ENCODE measurements around the gene PDZRN4. TPM values are rescaled to one million over a fixed set of nuclear protein-coding genes. Genes with fewer than 3 reads are reported as not detected.
A peak's percentile ranks its signal among the peaks of the same experiment; 100 is the strongest.

PDZRN4 gene
- total RNA-seq, 1 experiment from 2014 or later = 2.4 TPM

GRCh38 chr12:41436076-41436475 lies 248.0 kb downstream of the PDZRN4 start:
- Histone ChIP-seq H3K4me1 (ENCODE audit: low read length) (peaks cover 75% of the 10 kb centered on the region), H3K79me2 (ENCODE audit: low read length) (no peaks in the 10 kb centered on the region)

GRCh38 chr12:41437563-41437962 lies 249.4 kb downstream of the PDZRN4 start:
- peak overlapping the region; percentile 94 for H3K27ac ChIP-seq (ENCODE audit: low read length)
- peak overlapping the region; percentile 56 for H3K4me3 ChIP-seq (ENCODE audit: low read length)
- H3K4me1 ChIP-seq (ENCODE audit: low read length) = peaks cover 87% of the 10 kb centered on the region
- H3K36me3 ChIP-seq (ENCODE audit: insufficient read depth, low read length) = no peaks in the 10 kb centered on the region; the same call in 1 of the 2 replicates
- no peaks in the 10 kb centered on the region for H3K9me2 ChIP-seq (replicated peaks; ENCODE audit: insufficient read depth, low read length)
- H3K4me2 ChIP-seq (ENCODE audit: low read depth, low read length, poor library complexity, severe bottlenecking) = peak overlapping the region; percentile 75
- peak overlapping the region; percentile 57 for H3K9ac ChIP-seq (ENCODE audit: low read length)
- peak overlapping the region; percentile 53 for H2AFZ ChIP-seq (ENCODE audit: low read length)
- H3K9me3 ChIP-seq (ENCODE audit: low read length) = no peaks in the 10 kb centered on the region
- no peaks in the 10 kb centered on the region for H3K27me3 ChIP-seq (ENCODE audit: low read length)
- peak; percentile 51 for DNase-seq
- H3K79me2 ChIP-seq (ENCODE audit: low read length) = no peaks in the 10 kb centered on the region
- H4K20me1 ChIP-seq (ENCODE audit: insufficient read depth, low read depth, low read length) = no peaks in the 10 kb centered on the region

More at GRCh38 chr12:41436076-41436475, 248.0 kb downstream of the PDZRN4 start:
- Histone ChIP-seq H3K36me3 (ENCODE audit: insufficient read depth, low read length) (no peaks in the 10 kb centered on the region), H3K9ac (ENCODE audit: low read length) (no peak overlapping the region), H3K27me3 (ENCODE audit: low read length) (no peaks in the 10 kb centered on the region), H3K4me3 (ENCODE audit: low read length) (no peak overlapping the region), H3K9me3 (ENCODE audit: low read length) (no peaks in the 10 kb centered on the region), H4K20me1 (ENCODE audit: insufficient read depth, low read depth, low read length) (no peaks in the 10 kb centered on the region), H3K9me2 (replicated peaks; ENCODE audit: insufficient read depth, low read length) (no peaks in the 10 kb centered on the region), H3K27ac (ENCODE audit: low read length) (no peak overlapping the region), H3K4me2 (ENCODE audit: low read depth, low read length, poor library complexity, severe bottlenecking) (no peak overlapping the region), H2AFZ (ENCODE audit: low read length) (peak overlapping the region; percentile 13; the same call in 1 of the 2 replicates)
- no peak for DNase-seq

DNA sequence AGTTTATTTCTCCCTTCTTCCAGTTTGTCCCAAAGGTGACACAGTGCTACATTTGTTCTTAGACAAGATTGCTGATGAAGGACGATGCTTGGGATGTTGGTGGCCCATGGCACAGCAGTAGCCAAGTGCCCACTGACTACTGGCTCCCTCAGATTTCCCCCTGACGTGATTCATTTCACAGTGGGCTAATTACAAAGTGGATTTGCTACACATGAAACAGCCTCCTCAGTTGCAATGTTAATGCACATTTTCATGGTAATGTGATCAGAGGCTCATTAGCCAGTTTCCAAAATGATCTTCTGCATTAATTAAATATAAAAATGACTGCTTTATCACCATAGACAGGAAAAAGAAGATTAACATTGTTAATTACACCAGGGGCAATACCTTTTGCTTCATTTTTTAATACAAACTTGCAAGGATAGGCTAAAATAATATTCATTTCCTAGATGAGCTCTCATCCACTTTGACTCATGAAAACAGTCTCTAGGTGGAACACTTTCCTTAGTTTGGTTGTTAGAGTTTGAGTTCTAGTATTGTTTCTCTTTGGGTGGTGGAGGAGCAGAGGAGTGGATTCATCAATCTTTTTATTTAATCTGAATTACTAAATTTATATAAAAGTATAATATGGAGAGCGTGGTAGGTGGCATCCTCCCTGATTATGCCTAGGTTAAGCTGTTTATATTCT lies 250.9 kb downstream of the PDZRN4 start:
- Histone ChIP-seq H3K4me1 (ENCODE audit: low read length) (peaks cover 82% of the 10 kb centered on the region), H2AFZ (ENCODE audit: low read length) (peak overlapping the region; percentile 77), H3K9me3 (ENCODE audit: low read length) (no peaks in the 10 kb centered on the region), H3K27me3 (ENCODE audit: low read length) (no peaks in the 10 kb centered on the region), H3K36me3 (ENCODE audit: insufficient read depth, low read length) (no peaks in the 10 kb centered on the region; the same call in 1 of the 2 replicates), H3K4me2 (ENCODE audit: low read depth, low read length, poor library complexity, severe bottlenecking) (peak overlapping the region; percentile 75), H3K79me2 (ENCODE audit: low read length) (no peaks in the 10 kb centered on the region), H3K9ac (ENCODE audit: low read length) (peak overlapping the region; percentile 57), H4K20me1 (ENCODE audit: insufficient read depth, low read depth, low read length) (no peaks in the 10 kb centered on the region), H3K9me2 (replicated peaks; ENCODE audit: insufficient read depth, low read length) (no peaks in the 10 kb centered on the region), H3K27ac (ENCODE audit: low read length) (peak overlapping the region; percentile 94), H3K4me3 (ENCODE audit: low read length) (peak overlapping the region; percentile 56)
- DNase-seq = peak; percentile 54

GRCh38 chr12:41439801-41440200 lies 251.7 kb downstream of the PDZRN4 start:
- no peaks in the 10 kb centered on the region for H4K20me1 ChIP-seq (ENCODE audit: insufficient read depth, low read depth, low read length)
- DNase-seq = peak; percentile 78
- H3K9me3 ChIP-seq (ENCODE audit: low read length) = no peaks in the 10 kb centered on the region
- peak overlapping the region; percentile 75 for H3K4me2 ChIP-seq (ENCODE audit: low read depth, low read length, poor library complexity, severe bottlenecking)
- H3K27me3 ChIP-seq (ENCODE audit: low read length) = no peaks in the 10 kb centered on the region
- no peaks in the 10 kb centered on the region for H3K9me2 ChIP-seq (replicated peaks; ENCODE audit: insufficient read depth, low read length)
- peaks cover 83% of the 10 kb centered on the region for H3K4me1 ChIP-seq (ENCODE audit: low read length)
- H3K36me3 ChIP-seq (ENCODE audit: insufficient read depth, low read length) = no peaks in the 10 kb centered on the region; the same call in 1 of the 2 replicates
- H3K4me3 ChIP-seq (ENCODE audit: low read length) = peak overlapping the region; percentile 56
- H3K9ac ChIP-seq (ENCODE audit: low read length) = peak overlapping the region; percentile 57
- no peaks in the 10 kb centered on the region for H3K79me2 ChIP-seq (ENCODE audit: low read length)
- peak overlapping the region; percentile 77 for H2AFZ ChIP-seq (ENCODE audit: low read length)
- peak overlapping the region; percentile 94 for H3K27ac ChIP-seq (ENCODE audit: low read length)

DNA sequence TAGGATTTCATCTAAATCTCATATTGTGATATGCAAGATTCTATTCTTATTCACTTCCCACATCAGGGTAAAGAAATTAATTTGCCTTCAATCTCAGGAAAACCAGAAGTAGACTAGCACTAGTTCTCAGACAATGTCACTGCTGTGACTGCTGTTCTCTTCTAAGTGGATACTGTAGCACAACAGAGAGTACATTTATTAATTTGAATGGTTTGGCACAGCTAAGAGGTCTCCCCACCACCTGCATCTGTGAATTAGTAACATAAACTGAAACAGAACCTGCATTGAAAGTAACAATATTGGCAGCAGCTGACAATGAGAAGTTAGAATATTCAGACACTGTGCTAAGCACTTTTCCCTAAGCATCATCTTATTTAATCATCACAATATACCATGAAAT lies 253.1 kb downstream of the PDZRN4 start:
- Histone ChIP-seq H3K4me2 (ENCODE audit: low read depth, low read length, poor library complexity, severe bottlenecking) (peak overlapping the region; percentile 75), H2AFZ (ENCODE audit: low read length) (no peak overlapping the region), H3K27me3 (ENCODE audit: low read length) (no peaks in the 10 kb centered on the region), H3K4me3 (ENCODE audit: low read length) (peak overlapping the region; percentile 14; the same call in 1 of the 2 replicates), H3K4me1 (ENCODE audit: low read length) (peaks cover 79% of the 10 kb centered on the region), H3K9ac (ENCODE audit: low read length) (peak overlapping the region; percentile 57; the same call in 1 of the 2 replicates), H3K9me2 (replicated peaks; ENCODE audit: insufficient read depth, low read length) (no peaks in the 10 kb centered on the region), H4K20me1 (ENCODE audit: insufficient read depth, low read depth, low read length) (no peaks in the 10 kb centered on the region), H3K27ac (ENCODE audit: low read length) (peak overlapping the region; percentile 94), H3K9me3 (ENCODE audit: low read length) (no peaks in the 10 kb centered on the region), H3K79me2 (ENCODE audit: low read length) (no peaks in the 10 kb centered on the region), H3K36me3 (ENCODE audit: insufficient read depth, low read length) (no peaks in the 10 kb centered on the region; the same call in 1 of the 2 replicates)
- DNase-seq = peak; percentile 50

DNA sequence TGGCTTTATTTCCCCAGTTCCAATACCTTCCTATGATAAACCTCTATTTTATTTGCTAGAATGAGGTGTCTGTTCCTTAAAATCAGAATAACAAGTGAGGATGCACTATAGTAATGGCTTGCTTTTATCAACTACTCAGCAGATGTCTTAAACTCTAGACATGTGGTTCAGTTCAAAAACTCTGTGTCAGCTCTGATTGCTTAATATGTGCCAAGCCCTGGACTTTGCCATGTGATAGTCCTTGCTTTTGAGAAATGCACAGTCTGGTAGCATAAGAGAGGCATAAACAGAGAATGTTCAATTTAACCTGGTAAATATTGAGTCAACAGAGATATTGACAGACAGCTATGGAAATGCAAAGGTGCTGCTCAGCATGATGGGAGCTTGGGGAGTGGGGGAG lies 254.8 kb downstream of the PDZRN4 start:
- no peaks in the 10 kb centered on the region for H3K79me2 ChIP-seq (ENCODE audit: low read length)
- H3K36me3 ChIP-seq (ENCODE audit: insufficient read depth, low read length) = no peaks in the 10 kb centered on the region; the same call in 1 of the 2 replicates
- H3K27me3 ChIP-seq (ENCODE audit: low read length) = no peaks in the 10 kb centered on the region
- no peaks in the 10 kb centered on the region for H4K20me1 ChIP-seq (ENCODE audit: insufficient read depth, low read depth, low read length)
- no peak overlapping the region for H2AFZ ChIP-seq (ENCODE audit: low read length)
- no peaks in the 10 kb centered on the region for H3K9me3 ChIP-seq (ENCODE audit: low read length)
- H3K4me3 ChIP-seq (ENCODE audit: low read length) = no peak overlapping the region
- no peak overlapping the region for H3K9ac ChIP-seq (ENCODE audit: low read length)
- H3K9me2 ChIP-seq (replicated peaks; ENCODE audit: insufficient read depth, low read length) = no peaks in the 10 kb centered on the region
- H3K4me1 ChIP-seq (ENCODE audit: low read length) = peaks cover 62% of the 10 kb centered on the region
- H3K27ac ChIP-seq (ENCODE audit: low read length) = no peak overlapping the region
- DNase-seq = no peak
- H3K4me2 ChIP-seq (ENCODE audit: low read depth, low read length, poor library complexity, severe bottlenecking) = no peak overlapping the region

DNA sequence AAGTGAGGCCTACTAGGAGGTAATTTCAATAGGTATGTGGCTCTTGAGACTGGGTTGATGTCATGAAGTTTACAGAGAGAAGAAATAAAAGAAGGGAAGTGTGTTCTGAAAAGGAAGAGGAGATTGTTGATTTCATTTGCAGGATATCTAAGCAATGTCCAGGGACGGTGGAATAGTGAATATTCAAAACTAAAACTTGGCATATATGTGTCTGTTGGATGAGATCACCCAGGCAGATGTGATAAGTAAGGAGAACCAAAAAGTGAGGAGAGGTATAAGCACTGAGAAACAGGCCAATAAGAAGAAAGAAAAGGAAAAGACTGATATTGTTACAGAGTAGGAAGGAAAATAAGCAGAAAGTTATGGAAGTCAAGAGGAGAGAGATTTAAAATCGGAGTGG lies 255.6 kb downstream of the PDZRN4 start:
- Histone ChIP-seq H3K4me1 (ENCODE audit: low read length) (peaks cover 55% of the 10 kb centered on the region), H3K27ac (ENCODE audit: low read length) (no peak overlapping the region), H3K9ac (ENCODE audit: low read length) (no peak overlapping the region; the same call in 1 of the 2 replicates), H3K27me3 (ENCODE audit: low read length) (no peaks in the 10 kb centered on the region), H3K4me2 (ENCODE audit: low read depth, low read length, poor library complexity, severe bottlenecking) (no peak overlapping the region), H2AFZ (ENCODE audit: low read length) (peak overlapping the region; percentile 41; the same call in 1 of the 2 replicates), H3K36me3 (ENCODE audit: insufficient read depth, low read length) (no peaks in the 10 kb centered on the region; the same call in 1 of the 2 replicates), H3K4me3 (ENCODE audit: low read length) (no peak overlapping the region), H3K79me2 (ENCODE audit: low read length) (no peaks in the 10 kb centered on the region), H4K20me1 (ENCODE audit: insufficient read depth, low read depth, low read length) (no peaks in the 10 kb centered on the region), H3K9me3 (ENCODE audit: low read length) (no peaks in the 10 kb centered on the region), H3K9me2 (replicated peaks; ENCODE audit: insufficient read depth, low read length) (no peaks in the 10 kb centered on the region)
- DNase-seq = no peak

GRCh38 chr12:41452838-41453407 lies 264.8 kb downstream of the PDZRN4 start:
- no peak overlapping the region for H3K4me2 ChIP-seq (ENCODE audit: low read depth, low read length, poor library complexity, severe bottlenecking)
- peak overlapping the region; percentile 7; the same call in 1 of the 2 replicates for H2AFZ ChIP-seq (ENCODE audit: low read length)
- H3K27ac ChIP-seq (ENCODE audit: low read length) = no peak overlapping the region
- no peaks in the 10 kb centered on the region for H3K79me2 ChIP-seq (ENCODE audit: low read length)
- no peaks in the 10 kb centered on the region for H3K27me3 ChIP-seq (ENCODE audit: low read length)
- H3K4me1 ChIP-seq (ENCODE audit: low read length) = peaks cover 20% of the 10 kb centered on the region
- no peak overlapping the region for H3K4me3 ChIP-seq (ENCODE audit: low read length)
- no peaks in the 10 kb centered on the region for H4K20me1 ChIP-seq (ENCODE audit: insufficient read depth, low read depth, low read length)
- no peaks in the 10 kb centered on the region for H3K9me3 ChIP-seq (ENCODE audit: low read length)
- DNase-seq = no peak
- H3K9ac ChIP-seq (ENCODE audit: low read length) = no peak overlapping the region
- H3K9me2 ChIP-seq (replicated peaks; ENCODE audit: insufficient read depth, low read length) = no peaks in the 10 kb centered on the region
- no peaks in the 10 kb centered on the region for H3K36me3 ChIP-seq (ENCODE audit: insufficient read depth, low read length)
